IPS-18c (cell line): ENCODE measurements around the gene ADRA2B.

Source experiments
- H3K4me3 ChIP-seq: 2 replicates; pipeline ENCODE4 v1.7.0; 2013; ENCODE audit warnings: low read depth, mild to moderate bottlenecking, low read length, moderate library complexity; ENCODE audit not compliant: insufficient read depth
- H3K9me3 ChIP-seq: one replicate; pipeline ENCODE4 v1.6.1; 2013; ENCODE audit warnings: mild to moderate bottlenecking, low read length, moderate library complexity; ENCODE audit not compliant: control insufficient read depth, insufficient read depth

The ADRA2B gene

GRCh38 chr2:96113367-96113677, 3.0 kb downstream of the ADRA2B start:
- H3K4me3 ChIP-seq: no peak overlapping the region
- H3K9me3 ChIP-seq: peaks cover under 1% of the 10 kb centered on the region

DNA sequence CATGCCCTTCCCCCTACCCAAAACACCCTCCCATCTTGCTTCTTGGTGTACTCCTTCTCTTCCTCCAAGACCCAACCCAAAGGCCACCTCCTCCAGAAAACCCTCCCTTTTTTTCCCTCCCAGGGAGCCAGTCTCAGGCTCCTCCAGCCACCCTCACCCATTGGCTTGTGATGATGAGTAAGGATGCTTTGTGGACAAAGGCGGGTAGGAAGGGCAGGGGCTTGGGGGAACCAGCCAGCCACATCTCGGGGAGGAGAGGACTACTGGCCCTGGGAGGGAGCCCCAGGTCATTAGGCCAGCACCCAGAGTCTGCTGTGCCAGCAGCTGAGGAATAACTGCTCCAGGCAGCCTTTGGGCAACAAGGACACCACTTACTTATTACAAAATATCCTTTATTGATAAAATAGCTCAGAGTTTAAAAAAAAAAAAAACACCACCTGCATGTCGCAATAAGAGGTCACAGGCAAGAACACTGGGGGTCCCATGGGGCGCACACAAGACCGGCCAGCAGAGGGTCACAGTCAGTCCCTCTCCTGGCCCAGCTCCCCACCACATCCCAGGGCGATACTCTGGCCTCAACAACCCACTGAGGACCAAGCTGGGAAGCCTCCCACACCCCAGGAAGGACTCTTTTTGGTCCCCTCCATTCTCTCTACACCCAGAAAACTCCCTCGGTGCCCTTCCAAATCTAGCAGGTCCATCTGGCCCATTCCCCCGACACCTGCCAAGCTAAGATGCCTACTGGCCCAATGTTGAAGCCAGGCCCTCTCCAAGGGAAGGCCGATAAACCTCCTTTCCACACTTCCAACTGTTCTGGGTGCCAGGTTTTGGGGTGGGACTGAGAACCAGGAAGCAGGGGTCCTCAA, 3.6 kb downstream of the ADRA2B start:
- Histone ChIP-seq H3K9me3 (no peaks in the 10 kb centered on the region), H3K4me3 (no peak overlapping the region)

- Histone ChIP-seq H3K4me3 (no peak overlapping the region), H3K9me3 (no peaks in the 10 kb centered on the region)
Measured at GRCh38 chr2:96111823-96112500, 4.4 kb downstream of the ADRA2B start.

GRCh38 chr2:96111257-96111640, 5.1 kb downstream of the ADRA2B start:
- H3K4me3 ChIP-seq: no peak overlapping the region

GRCh38 chr2:96110621-96111256, 5.6 kb downstream of the ADRA2B start:
- Histone ChIP-seq H3K4me3 (no peak overlapping the region), H3K9me3 (no peaks in the 10 kb centered on the region)

More at GRCh38 chr2:96111257-96111640, 5.1 kb downstream of the ADRA2B start:
- H3K9me3 ChIP-seq: no peaks in the 10 kb centered on the region

- no peak overlapping the region for H3K4me3 ChIP-seq
Measured at GRCh38 chr2:96109931-96110511, 6.3 kb downstream of the ADRA2B start.

DNA sequence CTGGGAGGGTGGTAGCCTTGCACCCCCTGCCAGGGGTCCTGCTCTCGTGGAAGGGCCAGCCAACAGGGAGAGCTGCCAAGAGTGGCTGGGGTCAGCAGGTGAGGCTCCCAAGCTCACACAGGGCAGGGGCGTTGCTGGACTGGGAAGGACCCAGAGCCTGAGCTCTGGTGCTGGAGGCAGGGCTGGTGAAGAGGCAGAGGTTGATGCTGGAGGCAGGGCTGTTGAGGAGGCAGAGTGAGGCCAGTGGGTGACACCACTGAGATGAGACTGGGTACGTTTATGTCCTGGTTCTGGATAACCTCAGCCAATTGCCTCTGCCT, 7.0 kb downstream of the ADRA2B start:
- Histone ChIP-seq H3K9me3 (peaks cover 3% of the 10 kb centered on the region), H3K4me3 (no peak overlapping the region)

More at GRCh38 chr2:96109931-96110511, 6.3 kb downstream of the ADRA2B start:
- H3K9me3 ChIP-seq: peaks cover 3% of the 10 kb centered on the region

- Histone ChIP-seq H3K4me3 (no peak overlapping the region), H3K9me3 (peaks cover 3% of the 10 kb centered on the region)
Measured at GRCh38 chr2:96108541-96109360, 7.6 kb downstream of the ADRA2B start.

GRCh38 chr2:96108151-96108540, 8.2 kb downstream of the ADRA2B start:
- Histone ChIP-seq H3K9me3 (peaks cover 3% of the 10 kb centered on the region), H3K4me3 (no peak overlapping the region)

DNA sequence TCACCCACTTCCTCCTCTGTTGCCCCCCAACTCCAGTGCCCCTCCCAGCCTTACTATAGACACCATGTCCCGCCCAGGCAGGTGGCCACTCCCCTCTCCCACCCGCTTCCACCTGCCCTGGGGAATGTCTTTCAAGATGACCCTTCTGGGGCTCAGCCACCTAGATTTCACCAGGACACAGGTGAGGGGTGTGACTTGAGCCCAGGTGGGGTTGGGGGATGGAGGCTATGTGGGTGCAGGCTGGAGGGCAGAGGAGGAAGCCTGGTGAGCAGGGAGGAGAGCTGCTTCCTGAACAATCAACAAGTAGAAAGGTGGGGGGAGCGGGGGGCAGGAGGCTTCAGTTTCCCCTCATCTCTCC, 8.7 kb downstream of the ADRA2B start:
- Histone ChIP-seq H3K9me3 (peaks cover 3% of the 10 kb centered on the region), H3K4me3 (no peak overlapping the region)

- no peak overlapping the region for H3K4me3 ChIP-seq
- peaks cover 3% of the 10 kb centered on the region for H3K9me3 ChIP-seq
Measured at GRCh38 chr2:96106991-96107707, 9.2 kb downstream of the ADRA2B start.

- peaks cover 3% of the 10 kb centered on the region for H3K9me3 ChIP-seq
Measured at GRCh38 chr2:96105994-96106715, 10.2 kb downstream of the ADRA2B start.

DNA sequence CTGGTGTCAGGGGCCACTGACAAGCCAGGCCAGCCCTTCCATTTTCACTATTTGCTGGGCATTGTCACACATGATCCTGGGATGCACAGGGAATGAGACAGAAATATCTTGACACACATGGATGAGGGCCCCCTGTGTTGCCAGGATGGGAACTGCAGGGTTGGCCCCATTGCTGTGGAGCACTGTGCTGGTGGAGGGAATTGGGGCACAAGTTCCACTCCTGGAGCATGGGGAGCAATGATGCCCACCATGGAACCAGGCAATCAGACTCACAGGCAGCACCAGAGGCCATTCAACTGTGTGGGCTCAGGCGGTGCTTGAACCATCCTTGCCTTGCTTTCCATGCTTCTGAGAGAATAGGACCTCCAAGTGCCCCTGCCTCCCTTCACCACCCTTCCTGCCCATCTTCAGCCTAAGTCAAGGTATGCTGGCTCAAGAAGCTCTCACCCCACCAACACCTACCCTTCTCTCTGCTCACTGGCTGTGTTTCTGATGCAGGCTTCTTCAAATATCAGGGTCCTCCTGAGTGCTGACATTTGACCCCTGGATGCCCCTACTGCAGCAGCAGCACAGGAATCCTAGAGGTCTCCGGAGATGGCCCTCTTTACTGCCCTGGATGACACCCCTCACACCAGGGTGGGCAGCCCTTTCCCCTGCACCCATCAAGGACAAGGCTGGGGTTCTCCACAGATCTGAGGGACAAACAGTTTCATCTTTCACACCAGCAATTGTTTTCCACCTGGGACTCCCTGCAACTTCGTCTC, 11.0 kb downstream of the ADRA2B start:
- no peak overlapping the region for H3K4me3 ChIP-seq
- H3K9me3 ChIP-seq: peaks cover 3% of the 10 kb centered on the region

More at GRCh38 chr2:96105994-96106715, 10.2 kb downstream of the ADRA2B start:
- H3K4me3 ChIP-seq: no peak overlapping the region

DNA sequence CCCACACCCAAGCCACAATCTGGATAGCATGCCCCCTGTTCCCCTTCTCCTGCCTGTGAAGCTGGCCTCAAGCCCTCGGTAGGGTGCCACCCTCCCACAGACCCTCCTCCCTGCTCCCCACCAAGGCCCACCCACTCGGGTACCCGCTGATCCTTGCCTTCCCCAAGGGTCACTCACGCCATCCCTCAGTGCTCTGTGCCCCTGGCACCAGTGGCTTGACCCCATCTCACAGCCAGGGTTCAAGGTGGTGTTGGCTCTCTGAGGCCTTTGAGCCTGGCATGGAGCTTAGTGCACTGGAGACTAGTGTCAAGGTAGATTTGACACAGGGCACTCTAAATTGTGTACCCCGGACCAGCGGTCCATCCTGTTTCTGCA, 11.9 kb downstream of the ADRA2B start:
- Histone ChIP-seq H3K9me3 (peaks cover 3% of the 10 kb centered on the region), H3K4me3 (no peak overlapping the region)

DNA sequence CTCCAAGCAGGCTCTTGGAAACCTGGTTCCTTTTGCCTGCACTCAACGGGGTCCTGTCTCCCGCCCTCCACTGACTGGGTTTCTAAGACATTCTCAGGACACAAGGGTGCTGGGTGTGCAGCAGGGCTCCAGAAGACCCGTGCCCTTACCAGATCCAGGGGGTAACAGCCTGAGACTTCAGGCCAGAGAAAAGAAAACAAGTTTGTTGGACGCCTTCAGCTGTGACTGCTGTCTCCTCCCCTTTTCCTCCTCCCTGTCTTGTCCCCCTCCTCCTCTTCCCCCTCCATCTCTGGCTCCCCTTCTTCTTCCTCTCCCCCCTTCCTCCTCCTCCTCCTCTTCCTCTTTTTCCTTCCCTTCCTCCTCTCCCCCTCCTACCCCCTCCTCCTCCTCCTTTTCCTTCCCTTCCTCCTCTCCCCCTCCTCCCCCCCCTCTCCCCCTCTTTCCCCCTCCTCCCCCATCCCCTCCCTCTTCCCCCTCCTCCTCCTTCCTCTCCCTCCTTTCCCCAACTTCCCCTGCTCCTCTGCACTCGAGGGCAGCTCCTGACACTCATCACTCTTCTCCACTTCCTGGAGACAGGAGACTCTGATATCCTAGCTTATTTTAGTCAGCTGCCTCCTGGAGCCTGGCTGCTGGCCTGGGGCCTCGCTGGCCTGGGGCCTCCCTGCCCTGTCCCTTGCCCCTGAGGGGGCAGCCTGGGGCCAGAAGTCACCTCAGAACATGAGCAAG, 12.4 kb downstream of the ADRA2B start:
- Histone ChIP-seq H3K4me3 (no peak overlapping the region), H3K9me3 (peaks cover 3% of the 10 kb centered on the region)
